ENCODE measurements around the gene TCHP. TPM values are rescaled to one million over a fixed set of nuclear protein-coding genes. Genes with fewer than 3 reads are reported as not detected.

Gene TCHP
- total RNA-seq, 1 donor from 2014 or later: 15.0 TPM

DNA sequence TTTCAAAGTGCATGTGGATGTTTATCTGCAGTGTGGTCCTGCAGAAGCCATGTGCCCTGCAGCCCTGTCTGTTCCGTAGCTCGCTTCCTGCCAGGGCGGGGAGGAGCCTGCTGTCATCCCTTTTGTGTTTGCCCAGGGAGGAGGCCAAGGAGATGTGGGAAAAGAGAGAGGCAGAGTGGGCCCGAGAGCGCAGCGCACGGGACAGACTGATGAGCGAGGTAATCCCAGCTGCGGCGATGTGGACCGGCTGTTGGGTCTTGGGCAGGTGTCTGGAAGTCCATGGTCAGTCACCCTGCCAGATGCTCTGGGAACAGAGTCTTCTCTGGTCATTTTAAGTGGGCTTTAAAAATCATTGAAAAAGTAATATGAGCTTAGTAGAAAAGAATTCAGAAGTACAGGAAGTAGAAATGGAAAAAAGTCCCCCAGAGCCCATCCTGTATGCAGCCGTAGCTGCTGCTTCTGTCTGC is 12.8 kb downstream of the TCHP start:
- Histone ChIP-seq H3K36me3 (ENCODE audit: control insufficient read depth, insufficient read depth, low read length) (peaks cover 2% of the 10 kb centered on the region), H3K27me3 (ENCODE audit: control insufficient read depth, insufficient read depth, low read length) (no peaks in the 10 kb centered on the region), H3K4me3 (ENCODE audit: low read depth, low read length) (no peak overlapping the region)
- TF ChIP-seq CTCF (IDR thresholded peaks at IDR 0.05; ENCODE audit: insufficient read depth, low read length, poor library complexity, severe bottlenecking): no peak
- DNase-seq (ENCODE audit: low read depth): no peak

DNA sequence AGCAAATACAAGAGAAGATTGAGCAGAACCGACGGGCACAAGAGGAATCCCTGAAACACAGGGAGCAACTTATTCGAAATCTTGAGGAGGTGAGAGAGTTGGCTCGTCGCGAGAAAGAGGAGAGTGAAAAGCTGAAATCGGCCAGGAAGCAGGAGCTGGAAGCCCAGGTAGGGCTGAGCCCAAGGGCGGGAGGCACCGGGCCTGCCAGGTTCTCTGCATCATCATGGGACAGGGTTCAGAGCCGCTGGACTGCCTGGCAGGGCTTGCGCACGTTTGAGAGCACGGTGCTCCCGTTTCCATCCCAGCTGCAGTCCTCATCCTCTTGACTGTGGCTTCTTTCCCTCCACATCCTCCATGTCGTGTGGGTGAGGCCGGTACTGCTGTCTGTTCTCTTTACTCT is 14.4 kb downstream of the TCHP start:
- Histone ChIP-seq H3K4me3 (ENCODE audit: low read depth, low read length) (no peak overlapping the region), H3K36me3 (ENCODE audit: control insufficient read depth, insufficient read depth, low read length) (peaks cover 2% of the 10 kb centered on the region), H3K27me3 (ENCODE audit: control insufficient read depth, insufficient read depth, low read length) (no peaks in the 10 kb centered on the region)
- TF ChIP-seq CTCF (IDR thresholded peaks at IDR 0.05; ENCODE audit: insufficient read depth, low read length, poor library complexity, severe bottlenecking): no peak
- no peak for DNase-seq (ENCODE audit: low read depth)

DNA sequence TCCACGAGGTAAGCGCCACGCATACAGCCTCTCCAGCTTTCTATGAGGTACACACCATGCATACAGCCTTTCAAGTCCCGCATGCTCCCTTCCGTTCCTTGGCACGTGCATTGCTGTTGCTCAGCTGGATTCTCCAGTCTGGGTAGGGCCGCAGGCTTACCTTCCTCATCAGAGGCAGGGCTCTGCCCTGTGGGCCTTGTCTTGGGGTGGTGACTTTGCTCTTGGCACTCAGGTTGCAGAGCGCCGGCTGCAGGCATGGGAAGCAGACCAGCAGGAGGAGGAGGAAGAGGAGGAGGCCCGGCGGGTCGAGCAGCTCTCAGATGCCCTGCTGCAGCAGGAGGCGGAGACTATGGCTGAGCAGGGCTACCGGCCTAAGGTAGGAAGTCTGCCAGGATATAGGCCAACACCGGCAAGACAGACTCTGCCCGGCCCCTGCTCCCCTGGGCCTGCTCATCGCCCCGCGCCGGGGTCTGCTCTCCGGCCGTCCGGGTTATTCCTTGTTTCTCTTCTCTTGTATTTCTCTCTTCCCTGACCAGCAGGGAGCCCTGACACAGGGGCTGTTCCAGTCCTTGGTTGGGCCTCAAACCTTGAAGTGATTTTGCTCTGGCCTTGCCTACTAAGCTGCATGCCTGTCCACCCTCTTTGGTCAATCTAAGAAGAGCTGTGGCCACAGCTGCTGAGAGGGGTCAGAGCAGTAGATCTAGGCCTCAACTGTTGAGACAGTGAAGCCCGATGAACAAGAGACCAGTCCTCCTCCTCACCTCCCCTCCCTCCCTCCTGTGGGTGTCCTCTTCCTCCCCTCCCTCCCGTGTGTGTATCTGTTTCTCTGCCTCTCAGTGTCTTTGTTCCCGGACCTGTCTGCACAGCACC is 15.3 kb downstream of the TCHP start:
- Histone ChIP-seq H3K4me3 (ENCODE audit: low read depth, low read length) (no peak overlapping the region), H3K36me3 (ENCODE audit: control insufficient read depth, insufficient read depth, low read length) (peaks cover 2% of the 10 kb centered on the region), H3K27me3 (ENCODE audit: control insufficient read depth, insufficient read depth, low read length) (no peaks in the 10 kb centered on the region)
- no peak for DNase-seq (ENCODE audit: low read depth)
- TF ChIP-seq CTCF (IDR thresholded peaks at IDR 0.05; ENCODE audit: insufficient read depth, low read length, poor library complexity, severe bottlenecking): no peak

DNA sequence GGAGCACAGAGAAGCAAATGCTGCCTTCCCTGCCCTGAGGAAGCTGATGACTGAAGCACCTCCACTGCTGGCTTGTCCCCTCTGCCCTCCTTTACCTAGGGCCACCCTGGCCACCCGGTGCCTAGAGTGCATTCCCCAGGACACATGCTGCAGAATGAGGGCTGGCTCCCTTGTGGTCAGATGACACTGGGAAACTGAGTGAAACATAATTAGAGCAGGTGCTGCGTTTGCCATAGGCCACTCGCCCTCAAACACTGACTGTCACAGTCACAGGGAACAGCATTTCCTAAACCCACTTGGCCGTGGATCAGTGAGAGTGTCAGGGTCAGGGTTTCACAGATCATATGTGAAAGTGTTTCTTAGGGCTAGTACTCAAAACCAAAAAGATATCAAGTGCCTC is 16.0 kb downstream of the TCHP start:
- H3K4me3 ChIP-seq (ENCODE audit: low read depth, low read length): no peak overlapping the region
- H3K36me3 ChIP-seq (ENCODE audit: control insufficient read depth, insufficient read depth, low read length): peaks cover under 1% of the 10 kb centered on the region
- no peaks in the 10 kb centered on the region for H3K27me3 ChIP-seq (ENCODE audit: control insufficient read depth, insufficient read depth, low read length)
- no peak for TF ChIP-seq CTCF (IDR thresholded peaks at IDR 0.05; ENCODE audit: insufficient read depth, low read length, poor library complexity, severe bottlenecking)
- no peak for DNase-seq (ENCODE audit: low read depth)

DNA sequence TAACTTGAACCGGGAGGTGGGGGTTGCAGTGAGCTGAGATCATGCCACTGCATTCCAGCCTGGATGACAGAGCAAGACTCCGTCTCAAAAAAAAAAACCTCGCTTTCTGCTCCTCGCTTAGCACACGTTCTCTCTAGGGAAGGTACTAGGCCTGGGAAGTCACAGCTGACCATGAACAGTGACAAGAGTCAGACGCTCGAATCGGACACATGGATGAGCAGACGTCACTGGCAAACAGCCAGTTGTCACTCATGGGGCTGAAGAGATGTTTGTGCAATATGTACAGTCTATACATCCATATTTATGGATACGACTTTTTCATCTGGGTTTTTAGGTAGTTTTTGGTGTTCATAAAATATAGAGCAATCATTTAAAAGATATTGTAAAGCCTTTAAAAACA is 19.4 kb downstream of the TCHP start:
- Histone ChIP-seq H3K27me3 (ENCODE audit: control insufficient read depth, insufficient read depth, low read length) (no peaks in the 10 kb centered on the region), H3K36me3 (ENCODE audit: control insufficient read depth, insufficient read depth, low read length) (no peaks in the 10 kb centered on the region), H3K4me3 (ENCODE audit: low read depth, low read length) (no peak overlapping the region)
- TF ChIP-seq CTCF (IDR thresholded peaks at IDR 0.05; ENCODE audit: insufficient read depth, low read length, poor library complexity, severe bottlenecking): no peak
- no peak for DNase-seq (ENCODE audit: low read depth)

All from kidney epithelial cell (primary cell).